Stimulated activated CD4-positive, alpha-beta T cell treated with anti-CD3 and anti-CD28 coated beads, Interleukin-1b, Interleukin-23, amount 100 ng/mL, for 4 hours (primary cell): Measurements from ENCODE around the gene GNG3.
"Not testable (repeated sequence)": the region's sequence is repeated elsewhere in the genome, so short reads cannot be mapped to it uniquely, and the experiment has no call there.

ENCODE experiments used
- DNase-seq, 2 donors: peaks; one replicate each; pipeline ENCODE4 v3.0.0-alpha.2; 2020; ENCODE audit warnings: low read depth in 2 of 2

The GNG3 gene

GRCh38 chr11:62716816-62717215 is 9.3 kb downstream of the GNG3 start:
- DNase-seq: no peak

GRCh38 chr11:62719302-62719978 is 12.0 kb downstream of the GNG3 start:
- DNase-seq: no peak

- no peak for DNase-seq
Observed at GRCh38 chr11:62721994-62722393, 14.5 kb downstream of the GNG3 start.

- DNase-seq: no peak
Observed at GRCh38 chr11:62724171-62724570, 16.7 kb downstream of the GNG3 start.

GRCh38 chr11:62725646-62726045 is 18.2 kb downstream of the GNG3 start:
- DNase-seq: no peak

GRCh38 chr11:62726156-62726914 is 18.9 kb downstream of the GNG3 start:
- DNase-seq: peak in 1 of 2 donors; percentile 27

- no peak for DNase-seq
Observed at GRCh38 chr11:62726915-62727164, 19.4 kb downstream of the GNG3 start.

GRCh38 chr11:62727165-62727871 is 19.8 kb downstream of the GNG3 start, which contains the start of gene HNRNPUL2:
HNRNPUL2 (minus strand) TSS chr11:62727457; CDS start chr11:62727156, 301 bp downstream.
- peak; percentile 94 to 96 for DNase-seq

GRCh38 chr11:62727872-62728170 is 20.3 kb downstream of the GNG3 start:
- peak in 1 of 2 donors; percentile 69 for DNase-seq

GRCh38 chr11:62728171-62728988 is 20.9 kb downstream of the GNG3 start, which contains the start of gene TTC9C:
TTC9C (plus strand) TSS chr11:62728486; CDS start chr11:62728849, 363 bp downstream.
- peak; percentile 74 for DNase-seq

GRCh38 chr11:62730076-62730475 is 22.6 kb downstream of the GNG3 start:
- not testable (repeated sequence) for DNase-seq

GRCh38 chr11:62732830-62733229 is 25.4 kb downstream of the GNG3 start:
- DNase-seq: no peak

- no peak for DNase-seq
Observed at GRCh38 chr11:62737196-62737595, 29.7 kb downstream of the GNG3 start.

- DNase-seq: no peak
Observed at GRCh38 chr11:62747475-62748160, 40.1 kb downstream of the GNG3 start.

GRCh38 chr11:62749931-62750330 is 42.5 kb downstream of the GNG3 start:
- not testable (repeated sequence) for DNase-seq

- DNase-seq: no peak
Observed at GRCh38 chr11:62752177-62752785, 44.8 kb downstream of the GNG3 start.

GRCh38 chr11:62752994-62753735 is 45.7 kb downstream of the GNG3 start:
- DNase-seq: no peak

GRCh38 chr11:62753736-62754603 is 46.5 kb downstream of the GNG3 start, which contains the start of gene ZBTB3:
ZBTB3 (minus strand) TSS chr11:62754160; CDS start chr11:62753664, 496 bp downstream.
- DNase-seq: peak; percentile 94 to 96

- no peak for DNase-seq
Observed at GRCh38 chr11:62755086-62755615, 47.7 kb downstream of the GNG3 start.
